LNCAP (cell line): Measurements from ENCODE around the gene BRD9.

ENCODE experiments used
- TF ChIP-seq, protein P1 (sequence below): fragments of 450-650 bp; IDR thresholded peaks from 2 replicates; pipeline ENCODE4 v1.5.1; 2017; ENCODE audit warnings: mild to moderate bottlenecking

Gene BRD9

DNA sequence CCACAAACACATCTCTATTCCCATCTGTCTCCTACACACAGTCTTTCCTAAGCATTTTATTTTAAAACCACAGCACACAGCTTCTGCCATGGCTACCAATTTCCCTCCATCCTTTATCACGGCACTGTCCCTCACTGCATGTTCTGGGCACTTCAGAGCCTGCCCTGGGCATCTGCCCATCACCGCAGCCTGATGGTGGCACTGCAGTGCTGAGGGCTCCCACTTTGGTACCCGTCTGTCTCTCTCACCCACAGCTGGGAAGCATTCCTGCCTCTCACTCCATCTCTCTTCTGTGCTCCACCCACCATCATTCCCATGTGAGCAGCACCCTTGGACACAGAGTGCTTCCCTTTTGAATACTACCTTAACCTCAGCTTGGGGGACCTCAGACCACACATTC lies 73.5 kb downstream of the BRD9 start:
- TF ChIP-seq, protein P1, sequence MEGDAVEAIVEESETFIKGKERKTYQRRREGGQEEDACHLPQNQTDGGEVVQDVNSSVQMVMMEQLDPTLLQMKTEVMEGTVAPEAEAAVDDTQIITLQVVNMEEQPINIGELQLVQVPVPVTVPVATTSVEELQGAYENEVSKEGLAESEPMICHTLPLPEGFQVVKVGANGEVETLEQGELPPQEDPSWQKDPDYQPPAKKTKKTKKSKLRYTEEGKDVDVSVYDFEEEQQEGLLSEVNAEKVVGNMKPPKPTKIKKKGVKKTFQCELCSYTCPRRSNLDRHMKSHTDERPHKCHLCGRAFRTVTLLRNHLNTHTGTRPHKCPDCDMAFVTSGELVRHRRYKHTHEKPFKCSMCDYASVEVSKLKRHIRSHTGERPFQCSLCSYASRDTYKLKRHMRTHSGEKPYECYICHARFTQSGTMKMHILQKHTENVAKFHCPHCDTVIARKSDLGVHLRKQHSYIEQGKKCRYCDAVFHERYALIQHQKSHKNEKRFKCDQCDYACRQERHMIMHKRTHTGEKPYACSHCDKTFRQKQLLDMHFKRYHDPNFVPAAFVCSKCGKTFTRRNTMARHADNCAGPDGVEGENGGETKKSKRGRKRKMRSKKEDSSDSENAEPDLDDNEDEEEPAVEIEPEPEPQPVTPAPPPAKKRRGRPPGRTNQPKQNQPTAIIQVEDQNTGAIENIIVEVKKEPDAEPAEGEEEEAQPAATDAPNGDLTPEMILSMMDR: no peak

DNA sequence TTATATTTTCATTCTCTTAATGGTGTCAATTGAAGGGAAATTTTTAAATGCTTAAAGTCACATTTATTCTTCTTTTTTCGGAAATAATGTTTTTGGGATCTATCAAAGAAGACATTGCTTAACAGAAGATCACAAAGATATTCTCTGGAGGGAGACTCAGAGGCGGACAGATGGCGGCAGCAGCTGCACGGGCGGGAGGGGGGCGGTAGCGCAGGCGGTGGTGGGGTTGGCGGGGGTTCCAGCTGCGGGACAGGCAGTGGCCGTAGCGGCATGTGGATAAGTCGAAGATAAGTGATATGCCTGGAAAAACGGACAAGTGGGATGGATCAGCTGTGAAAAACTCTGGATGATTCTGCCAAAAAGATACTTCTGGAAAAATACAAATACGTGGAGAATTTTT lies 76.4 kb downstream of the BRD9 start:
- TF ChIP-seq, protein P1: no peak

DNA sequence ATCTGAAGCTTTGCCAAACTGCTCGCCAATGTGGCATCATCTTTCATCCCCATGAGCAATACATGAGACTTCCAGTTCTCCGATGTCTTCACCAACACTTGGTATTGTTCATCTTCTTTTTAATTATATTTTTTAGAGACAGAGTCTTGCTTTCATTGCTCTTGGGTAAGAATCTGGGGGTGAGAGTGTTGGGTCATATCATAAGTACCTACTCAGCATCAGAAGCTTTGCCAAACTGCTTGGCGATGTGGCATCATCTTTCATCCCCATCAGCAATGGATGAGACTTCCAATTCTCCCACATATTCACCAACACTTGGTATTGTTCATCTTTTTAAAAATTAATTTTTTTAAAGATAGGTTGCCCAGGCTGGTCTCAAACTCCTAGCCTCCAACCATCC lies 77.2 kb downstream of the BRD9 start:
- TF ChIP-seq, protein P1: no peak
